Osteoblast (primary cell): ENCODE results near the gene ATP2B2. TPM values are rescaled to one million over a fixed set of nuclear protein-coding genes. Genes with fewer than 3 reads are reported as not detected.

Source experiments
- DNase-seq: peaks from one replicate; pipeline ENCODE4 v3.0.0; 2011; ENCODE audit warnings: low spot score, mixed read lengths; ENCODE audit not compliant: insufficient read length; ENCODE audit errors: missing footprints
- H2AFZ ChIP-seq: 2 replicates; pipeline ENCODE4 v1.6.0; 2011; ENCODE audit warnings: mild to moderate bottlenecking, low read length
- H3K27ac ChIP-seq: 2 replicates; pipeline ENCODE4 v1.5.1; 2011; ENCODE audit warnings: mild to moderate bottlenecking, low read depth, low read length, moderate library complexity
- H3K27me3 ChIP-seq: 2 replicates; pipeline ENCODE4 v1.6.0; 2012; ENCODE audit warnings: mild to moderate bottlenecking, control low read depth, inconsistent platforms, low read length, moderate library complexity; ENCODE audit not compliant: insufficient read depth
- H3K36me3 ChIP-seq: 2 replicates; pipeline ENCODE4 v1.5.1; 2011; ENCODE audit warnings: mild to moderate bottlenecking, low read length, control low read depth, moderate library complexity; ENCODE audit not compliant: insufficient read depth
- H3K4me1 ChIP-seq: 2 replicates; pipeline ENCODE4 v1.5.1; 2011; ENCODE audit warnings: mild to moderate bottlenecking, low read length, control low read depth, moderate library complexity; ENCODE audit not compliant: insufficient read depth
- H3K4me2 ChIP-seq: 2 replicates; pipeline ENCODE4 v1.6.0; 2011; ENCODE audit warnings: mild to moderate bottlenecking, low read length; ENCODE audit not compliant: insufficient read depth
- H3K4me3 ChIP-seq: fragments of 200-600 bp; sonication (generic); 3 replicates; pipeline ENCODE4 v1.5.1; 2012; ENCODE audit warnings: mild to moderate bottlenecking, low read length, inconsistent platforms; ENCODE audit not compliant: insufficient read depth
- H3K79me2 ChIP-seq: 2 replicates; pipeline ENCODE4 v1.6.0; 2012; ENCODE audit warnings: mild to moderate bottlenecking, low read length, control low read depth, inconsistent platforms; ENCODE audit not compliant: insufficient read depth
- H3K9me3 ChIP-seq: 2 replicates; pipeline ENCODE4 v1.5.1; 2011; ENCODE audit warnings: low read depth, low read length, control low read depth
- H4K20me1 ChIP-seq: 2 replicates; pipeline ENCODE4 v1.6.0; 2012; ENCODE audit warnings: mild to moderate bottlenecking, low read length, control low read depth; ENCODE audit not compliant: insufficient read depth
- CTCF ChIP-seq: IDR thresholded peaks from 2 replicates; pipeline ENCODE4 v1.5.1; 2011; ENCODE audit warnings: mild to moderate bottlenecking, low read depth, low read length, moderate library complexity; ENCODE audit errors: extremely low read depth
- total RNA-seq: library from RNA; depleted of rRNA; stranded (reverse); fragments of >200 nt; gene quantifications from 2 replicates; pipeline ENCODE4 v1.2.3, GENCODE V29; 2012

Gene ATP2B2
- total RNA-seq, 1 donor, result not detected

GRCh38 chr3:10407361-10407760 lies 98.0 kb downstream of the ATP2B2 start:
- no peak for DNase-seq
- H2AFZ ChIP-seq, result no peak overlapping the region
- TF ChIP-seq CTCF, result no peak
- peaks cover 2% of the 10 kb centered on the region for H3K27me3 ChIP-seq
- no peaks in the 10 kb centered on the region for H4K20me1 ChIP-seq
- no peaks in the 10 kb centered on the region for H3K36me3 ChIP-seq
- no peak overlapping the region for H3K4me3 ChIP-seq
- H3K4me2 ChIP-seq, result no peak overlapping the region
- H3K4me1 ChIP-seq, result no peaks in the 10 kb centered on the region
- H3K9me3 ChIP-seq, result no peaks in the 10 kb centered on the region
- no peaks in the 10 kb centered on the region for H3K79me2 ChIP-seq
- H3K27ac ChIP-seq, result no peak overlapping the region

- DNase-seq, result no peak
- Histone ChIP-seq H3K27ac (no peak overlapping the region), H3K79me2 (no peaks in the 10 kb centered on the region), H3K9me3 (no peaks in the 10 kb centered on the region), H3K27me3 (peaks cover 2% of the 10 kb centered on the region), H2AFZ (no peak overlapping the region), H3K4me3 (no peak overlapping the region), H3K4me1 (no peaks in the 10 kb centered on the region), H4K20me1 (no peaks in the 10 kb centered on the region), H3K36me3 (no peaks in the 10 kb centered on the region), H3K4me2 (no peak overlapping the region)
- no peak for TF ChIP-seq CTCF
These were observed 99.0 kb downstream of the ATP2B2 start for GRCh38 chr3:10406414-10406813.

- no peak for TF ChIP-seq CTCF
- DNase-seq, result no peak
These were observed 99.6 kb downstream of the ATP2B2 start for GRCh38 chr3:10405816-10406215.

GRCh38 chr3:10404876-10405275 lies 100.5 kb downstream of the ATP2B2 start:
- Histone ChIP-seq H2AFZ (no peak overlapping the region), H4K20me1 (no peaks in the 10 kb centered on the region), H3K4me1 (no peaks in the 10 kb centered on the region), H3K4me3 (no peak overlapping the region), H3K27me3 (peaks cover 2% of the 10 kb centered on the region), H3K9me3 (no peaks in the 10 kb centered on the region), H3K27ac (no peak overlapping the region), H3K36me3 (no peaks in the 10 kb centered on the region), H3K79me2 (no peaks in the 10 kb centered on the region), H3K4me2 (no peak overlapping the region)
- peak; percentile 14 for DNase-seq
- TF ChIP-seq CTCF, result no peak

More at GRCh38 chr3:10405816-10406215, 99.6 kb downstream of the ATP2B2 start:
- no peaks in the 10 kb centered on the region for H3K4me1 ChIP-seq
- H3K4me2 ChIP-seq, result no peak overlapping the region
- no peak overlapping the region for H3K4me3 ChIP-seq
- no peaks in the 10 kb centered on the region for H4K20me1 ChIP-seq
- peaks cover 2% of the 10 kb centered on the region for H3K27me3 ChIP-seq
- H3K9me3 ChIP-seq, result no peaks in the 10 kb centered on the region
- no peak overlapping the region for H2AFZ ChIP-seq
- no peak overlapping the region for H3K27ac ChIP-seq
- H3K36me3 ChIP-seq, result no peaks in the 10 kb centered on the region
- H3K79me2 ChIP-seq, result no peaks in the 10 kb centered on the region
